Measurements from ENCODE around the gene FRMD3. TPM values are rescaled to one million over a fixed set of nuclear protein-coding genes. Genes with fewer than 3 reads are reported as not detected.

Gene FRMD3
- total RNA-seq, 1 experiment from 2014 or later, result 14.5 TPM

GRCh38 chr9:83218411-83219090, 319.6 kb downstream of the FRMD3 start:
- peak overlapping the region; percentile 11 to 70; a peak in 3 of 4 replicates for H3K4me3 ChIP-seq (ENCODE audit: low read depth in 2 of 2, low read length in 2 of 2)
- H3K4me1 ChIP-seq (ENCODE audit: control insufficient read depth, insufficient read depth, low read length), result no peaks in the 10 kb centered on the region
- in situ Hi-C loops (cut with HindIII; ENCODE audit: low pct_unique_long_range_greater_than_20kb, low sequenced_read_pairs) (no loop called here), intact Hi-C loops (cut with micrococcal nuclease; ENCODE audit: unreplicated experiment) (loop anchor here (5.0 to 10.0 kb wide), 2 partner anchors 326 to 379 kb away; no protein-coding TSS in a partner anchor)
- no peaks in the 10 kb centered on the region for H3K27me3 ChIP-seq (ENCODE audit: control insufficient read depth, insufficient read depth, low read length)
- no peaks in the 10 kb centered on the region for H3K36me3 ChIP-seq (ENCODE audit: control insufficient read depth, insufficient read depth, low read length)
- no TSS peak for BruUV-seq (replicated peaks)
- no peak for DNase-seq (ENCODE audit: low read depth, low spot score)
- POLR2A ChIA-PET, result no interaction called here
- no peak for ATAC-seq
- no peaks in the 10 kb centered on the region for H3K9me3 ChIP-seq (ENCODE audit: control insufficient read depth, insufficient read depth, low read depth, low read length)
- no peak overlapping the region for H3K27ac ChIP-seq (ENCODE audit: low read length)
- CTCF ChIA-PET, result no interaction called here
- no peak for TF ChIP-seq CTCF (IDR thresholded peaks at IDR 0.05)
- no peak for TF ChIP-seq SIN3A (IDR thresholded peaks at IDR 0.05; ENCODE audit: borderline replicate concordance, insufficient read depth, low read depth, low read length)
- TF ChIP-seq REST (IDR thresholded peaks at IDR 0.05; ENCODE audit: insufficient read depth in 1 of 2, low read depth in 2 of 2, low read length in 1 of 2), result no peak
- no peak for TF ChIP-seq POLR2AphosphoS5 (IDR thresholded peaks at IDR 0.05; ENCODE audit: low read depth, low read length)
- TF ChIP-seq TCF7L2 (IDR thresholded peaks at IDR 0.05; ENCODE audit: low read depth, low read length), result no peak

GRCh38 chr9:83209188-83209731, 328.9 kb downstream of the FRMD3 start:
- POLR2A ChIA-PET, result no interaction called here
- DNase-seq (ENCODE audit: low read depth, low spot score) (no peak), ATAC-seq (no peak)
- Histone ChIP-seq H3K36me3 (ENCODE audit: control insufficient read depth, insufficient read depth, low read length) (no peaks in the 10 kb centered on the region), H3K27ac (ENCODE audit: low read length) (no peak overlapping the region), H3K4me3 (ENCODE audit: low read depth in 2 of 2, low read length in 2 of 2) (no peak overlapping the region), H3K9me3 (ENCODE audit: control insufficient read depth, insufficient read depth, low read depth, low read length) (no peaks in the 10 kb centered on the region), H3K27me3 (ENCODE audit: control insufficient read depth, insufficient read depth, low read length) (no peaks in the 10 kb centered on the region), H3K4me1 (ENCODE audit: control insufficient read depth, insufficient read depth, low read length) (no peaks in the 10 kb centered on the region)
- in situ Hi-C loops (cut with HindIII; ENCODE audit: low pct_unique_long_range_greater_than_20kb, low sequenced_read_pairs), result no loop called here
- TF ChIP-seq CTCF (IDR thresholded peaks at IDR 0.05) (no peak), POLR2AphosphoS5 (IDR thresholded peaks at IDR 0.05; ENCODE audit: low read depth, low read length) (no peak), TCF7L2 (IDR thresholded peaks at IDR 0.05; ENCODE audit: low read depth, low read length) (no peak), SIN3A (IDR thresholded peaks at IDR 0.05; ENCODE audit: borderline replicate concordance, insufficient read depth, low read depth, low read length) (no peak), REST (IDR thresholded peaks at IDR 0.05; ENCODE audit: insufficient read depth in 1 of 2, low read depth in 2 of 2, low read length in 1 of 2) (no peak)
- intact Hi-C loops (cut with micrococcal nuclease; ENCODE audit: unreplicated experiment), result no loop called here
- CTCF ChIA-PET, result no interaction called here
- no TSS peak for BruUV-seq (replicated peaks)

Data from Panc1 (cell line).